GM23338 (cell line): ENCODE results near the gene SMC5. TPM values are rescaled to one million over a fixed set of nuclear protein-coding genes. Genes with fewer than 3 reads are reported as not detected.

Source experiments
- ATAC-seq: fragments of 200-7000 bp; cut with Tn5 transposase; 3 replicates; pipeline ENCODE4 v1.9.1; 2020
- DNase-seq: peaks from one replicate; pipeline ENCODE4 v3.0.0-alpha.2; 2015; ENCODE audit warnings: low spot score
- H2AFZ ChIP-seq: fragments of 200-600 bp; sonication (generic); 2 replicates; pipeline ENCODE4 v1.8.0; 2016; ENCODE audit warnings: antibody characterized with exemption, mild to moderate bottlenecking, moderate library complexity
- H3F3A ChIP-seq: fragments of 200-600 bp; sonication (generic); replicated peaks from 2 replicates; pipeline ENCODE4 v1.8.0; 2017; ENCODE audit warnings: antibody characterized with exemption, mixed run types, low read depth
- H3K27ac ChIP-seq: fragments of 200-600 bp; sonication (generic); 2 replicates; pipeline ENCODE4 v1.6.1; 2016; ENCODE audit warnings: low read depth
- H3K27me3 ChIP-seq: fragments of 200-600 bp; sonication (generic); 2 replicates; pipeline ENCODE4 v1.8.0; 2016; ENCODE audit warnings: mild to moderate bottlenecking, mixed run types, moderate library complexity; ENCODE audit not compliant: insufficient read depth
- H3K36me3 ChIP-seq: fragments of 200-600 bp; sonication (generic); 2 replicates; pipeline ENCODE4 v1.8.0; 2016; ENCODE audit warnings: mild to moderate bottlenecking; ENCODE audit not compliant: insufficient read depth
- H3K4me1 ChIP-seq: fragments of 200-600 bp; sonication (generic); 2 replicates; pipeline ENCODE4 v1.8.0; 2016; ENCODE audit warnings: mild to moderate bottlenecking, moderate library complexity; ENCODE audit not compliant: insufficient read depth
- H3K4me2 ChIP-seq: fragments of 200-600 bp; sonication (generic); 2 replicates; pipeline ENCODE4 v1.7.1; 2017; ENCODE audit warnings: mixed run types
- H3K4me3 ChIP-seq: fragments of 200-600 bp; sonication (generic); 2 replicates; pipeline ENCODE4 v1.6.1; 2016; ENCODE audit warnings: mixed run types
- H3K79me2 ChIP-seq: fragments of 200-600 bp; sonication (generic); replicated peaks from 2 replicates; pipeline ENCODE4 v1.8.0; 2017; ENCODE audit warnings: mild to moderate bottlenecking; ENCODE audit not compliant: insufficient read depth
- H3K9me2 ChIP-seq: fragments of 200-600 bp; sonication (generic); 2 replicates; pipeline ENCODE4 v1.8.0; 2017; ENCODE audit not compliant: insufficient read depth
- H4K20me1 ChIP-seq: fragments of 200-600 bp; sonication (generic); replicated peaks from 2 replicates; pipeline ENCODE4 v1.8.0; 2017; ENCODE audit warnings: mild to moderate bottlenecking; ENCODE audit not compliant: insufficient read depth
- H3K27ac Mint-ChIP-seq: 2 replicates; pipeline ENCODE4 v1.8.0; 2020; ENCODE audit warnings: inconsistent platforms, mild to moderate bottlenecking, moderate library complexity, mixed read lengths
- H3K27me3 Mint-ChIP-seq: 3 replicates; pipeline ENCODE4 v1.8.0; 2022; ENCODE audit warnings: low read depth, mild to moderate bottlenecking, moderate library complexity, mixed read lengths, inconsistent platforms; ENCODE audit not compliant: insufficient read depth, poor library complexity
- H3K36me3 Mint-ChIP-seq: 3 replicates; pipeline ENCODE4 v1.8.0; 2021; ENCODE audit warnings: low read depth, mild to moderate bottlenecking, inconsistent platforms, moderate library complexity, mixed read lengths
- H3K4me1 Mint-ChIP-seq: 3 replicates; pipeline ENCODE4 v1.8.0; 2020; ENCODE audit warnings: mild to moderate bottlenecking, inconsistent platforms, mixed read lengths
- H3K4me3 Mint-ChIP-seq: 3 replicates; pipeline ENCODE4 v1.8.0; 2021; ENCODE audit warnings: moderate library complexity, mild to moderate bottlenecking, inconsistent platforms, mixed read lengths
- H3K9me3 Mint-ChIP-seq: 3 replicates; pipeline ENCODE4 v1.8.0; 2020; ENCODE audit warnings: moderate library complexity, mild to moderate bottlenecking, inconsistent platforms, mixed read lengths
- CREB1 ChIP-seq: fragments of 250-450 bp; sonication (Bioruptor Pico); IDR thresholded peaks from 2 replicates; pipeline ENCODE4 v1.5.0; 2020; ENCODE audit warnings: low read depth, mild to moderate bottlenecking, moderate library complexity
- CTCF ChIP-seq, 2 experiments: fragments of 200-600 bp in 1 of 2; sonication (generic) in 1 of 2; conservative IDR thresholded peaks; 2 replicates each; pipeline versions ENCODE4 v1.5.1 to v1.6.1; 2016 to 2017; ENCODE audit warnings: antibody characterized with exemption in 2 of 2, low read depth in 2 of 2, mild to moderate bottlenecking in 2 of 2, moderate library complexity in 1 of 2
- ETS1 ChIP-seq: IDR thresholded peaks from 2 replicates; pipeline ENCODE4 v1.6.1; 2016; ENCODE audit warnings: antibody characterized with exemption
- EZH2phosphoT487 ChIP-seq: fragments of 200-600 bp; sonication (generic); IDR thresholded peaks from one replicate; pipeline ENCODE4 v1.8.1; 2018; ENCODE audit warnings: antibody characterized with exemption; ENCODE audit not compliant: unreplicated experiment
- JUNB ChIP-seq: IDR thresholded peaks from one replicate; pipeline ENCODE4 v1.6.1; 2016; ENCODE audit warnings: antibody characterized with exemption; ENCODE audit not compliant: unreplicated experiment
- NANOG ChIP-seq: IDR thresholded peaks from 2 replicates; pipeline ENCODE4 v1.6.1; 2016; ENCODE audit warnings: antibody characterized with exemption, borderline replicate concordance
- POLR2AphosphoS5 ChIP-seq: IDR thresholded peaks from 2 replicates; pipeline ENCODE4 v1.6.1; 2016; ENCODE audit warnings: antibody characterized with exemption, low read depth
- REST ChIP-seq: IDR thresholded peaks from one replicate; pipeline ENCODE4 v1.6.1; 2018; ENCODE audit warnings: antibody characterized with exemption; ENCODE audit not compliant: unreplicated experiment
- STAT1 ChIP-seq: IDR thresholded peaks from one replicate; pipeline ENCODE4 v1.6.1; 2016; ENCODE audit warnings: antibody characterized with exemption; ENCODE audit not compliant: unreplicated experiment
- ZNF114 ChIP-seq: fragments of 250-450 bp; sonication (Bioruptor Pico); IDR thresholded peaks from 2 replicates; pipeline ENCODE4 v1.5.0; 2020; ENCODE audit warnings: mild to moderate bottlenecking, moderate library complexity
- ZNF331 ChIP-seq: fragments of 250-450 bp; sonication (Bioruptor Pico); IDR thresholded peaks from 2 replicates; pipeline ENCODE4 v1.5.0; 2020; ENCODE audit warnings: low read depth, mild to moderate bottlenecking, moderate library complexity
- ZNF462 ChIP-seq: fragments of 250-450 bp; sonication (Bioruptor Pico); IDR thresholded peaks from 2 replicates; pipeline ENCODE4 v1.5.0; 2020; ENCODE audit warnings: mild to moderate bottlenecking, moderate library complexity
- polyA plus RNA-seq: library from polyadenylated mRNA; unstranded; fragments of >200 nt; fragmentation: Nextera tagmentation; extraction: Ambion mirVana; gene quantifications from 2 replicates; pipeline ENCODE4 v1.2.1, GENCODE V29; 2016
- total RNA-seq: library from RNA; depleted of rRNA; stranded (reverse); fragments of >200 nt; shearing (Covaris generic); gene quantifications from 2 replicates; pipeline ENCODE4 v1.2.3, GENCODE V29; 2014

SMC5 gene
- total and polyA plus RNA-seq, 2 experiments from 2014 or later: 27.9 to 29.0 TPM

GRCh38 chr9:70285981-70286598 lies 27.3 kb downstream of the SMC5 start:
- H2AFZ ChIP-seq: no peak overlapping the region
- H3K9me2 ChIP-seq: no peaks in the 10 kb centered on the region
- H3F3A ChIP-seq: no peaks in the 10 kb centered on the region
- no peak for ATAC-seq
- H3K27me3 ChIP-seq: no peaks in the 10 kb centered on the region
- DNase-seq: no peak
- Mint-ChIP-seq H3K4me3 (no peak overlapping the region), H3K4me1 (no peaks in the 10 kb centered on the region), H3K36me3 (peaks cover 32% of the 10 kb centered on the region), H3K9me3 (no peaks in the 10 kb centered on the region), H3K27me3 (no peaks in the 10 kb centered on the region), H3K27ac (no peak overlapping the region)
- H3K36me3 ChIP-seq: peaks cover 4% of the 10 kb centered on the region; the same call in 1 of the 2 replicates
- H4K20me1 ChIP-seq: no peaks in the 10 kb centered on the region; the same call in 1 of the 2 replicates
- no peak for TF ChIP-seq NANOG
- TF ChIP-seq JUNB: no peak
- no peak for TF ChIP-seq EZH2phosphoT487
- TF ChIP-seq STAT1: no peak
- TF ChIP-seq REST: no peak
- TF ChIP-seq ZNF462 (CRISPR knock-in tag): no peak
- TF ChIP-seq CREB1 (CRISPR knock-in tag): no peak
- TF ChIP-seq ETS1: no peak
- no peak for TF ChIP-seq POLR2AphosphoS5
- no peak for TF ChIP-seq ZNF331
- no peak for TF ChIP-seq CTCF (conservative IDR thresholded peaks at IDR 0.05; ENCODE audit: low read depth in 2 of 2)
- no peak for TF ChIP-seq ZNF114 (CRISPR knock-in tag)
- no peaks in the 10 kb centered on the region for H3K4me1 ChIP-seq
- no peaks in the 10 kb centered on the region; the same call in 1 of the 2 replicates for H3K79me2 ChIP-seq
- H3K4me2 ChIP-seq: no peak overlapping the region
- H3K4me3 ChIP-seq: no peak overlapping the region
- no peak overlapping the region for H3K27ac ChIP-seq
